K562 (cell line): ENCODE data around the gene FOXJ3. TPM values are rescaled to one million over a fixed set of nuclear protein-coding genes. Genes with fewer than 3 reads are reported as not detected.

Experiments used
- ATAC-seq: fragments of 200-7000 bp; cut with Tn5 transposase; 3 replicates; pipeline ENCODE4 v1.9.1; 2020; ENCODE audit warnings: moderate library complexity
- BruUV-seq: library from RNA; stranded (reverse); fragments of 400-500 nt; replicated peaks from 2 replicates; lab custom pipeline; 2021; lab: Mats Ljungman, UMichigan
- CTCF ChIA-PET: fragments of 300-600 bp; formaldehyde crosslinking; extraction: SDS; loops from one replicate; lab custom pipeline; 2021; ENCODE audit warnings: low intra/inter-chr PET ratio; lab: Yijun Ruan, JAX
- POLR2A ChIA-PET: fragments of 300-600, 350-650 bp; sonication (Branson Sonifier 250); formaldehyde crosslinking; extraction: SDS; loops from one replicate; lab custom pipeline; 2021; ENCODE audit warnings: antibody characterized with exemption, inconsistent platforms; lab: Yijun Ruan, JAX
- DNase-seq, 4 experiments: peaks; one replicate each; pipeline versions ENCODE4 v3.0.0 to v3.0.0-alpha.2; 2011 to 2018; ENCODE audit warnings: low spot score in 3 of 4, mixed read lengths in 3 of 4; ENCODE audit errors: extremely low read depth in 1 of 4
- FAIRE-seq: peaks from 2 replicates; lab custom pipeline; 2011; peaks lifted over from hg19 to GRCh38; lab: Jason Lieb, UNC
- H2AFZ ChIP-seq: 2 replicates; pipeline ENCODE4 v1.6.0; 2011; ENCODE audit warnings: low read depth, low read length, control low read depth, inconsistent platforms
- H3K27ac ChIP-seq: fragments of 200-600 bp; 3 replicates; pipeline ENCODE4 v1.8.0; 2011; ENCODE audit warnings: low read depth, mild to moderate bottlenecking, control low read depth, inconsistent platforms, low read length, moderate library complexity, mixed read lengths; ENCODE audit errors: extremely low read depth
- H3K27me3 ChIP-seq, 2 experiments: fragments of 300-600 bp in 1 of 2; 2 replicates in 1 of 2; 3 replicates in 1 of 2; pipeline versions ENCODE4 v1.6.0 to v1.8.0; 2011; ENCODE audit warnings: inconsistent platforms in 2 of 2, low read length in 2 of 2, mild to moderate bottlenecking in 1 of 2, mixed read lengths in 1 of 2, moderate library complexity in 1 of 2; ENCODE audit not compliant: control insufficient read depth in 2 of 2, insufficient read depth in 2 of 2
- H3K36me3 ChIP-seq: fragments of 300-600 bp; 3 replicates; pipeline ENCODE4 v1.8.0; 2011; ENCODE audit warnings: mild to moderate bottlenecking, low read length, inconsistent platforms; ENCODE audit not compliant: control insufficient read depth, insufficient read depth
- H3K4me1 ChIP-seq, 2 experiments: fragments of 200-600 bp in 1 of 2; replicated peaks in 1 of 2; 2 replicates in 1 of 2; 3 replicates in 1 of 2; pipeline versions ENCODE4 v1.5.1 to v1.8.0; 2011; ENCODE audit warnings: inconsistent platforms in 2 of 2, low read length in 2 of 2, mild to moderate bottlenecking in 1 of 2, mixed read lengths in 1 of 2, moderate library complexity in 1 of 2; ENCODE audit not compliant: control insufficient read depth in 2 of 2, insufficient read depth in 2 of 2
- H3K4me2 ChIP-seq: 2 replicates; pipeline ENCODE4 v1.6.1; 2011; ENCODE audit warnings: low read length, control low read depth, inconsistent platforms, mixed read lengths; ENCODE audit not compliant: insufficient read depth
- H3K4me3 ChIP-seq: fragments of 200-600 bp; sonication (generic), shearing (Covaris generic); 2 replicates; pipeline ENCODE4 v1.5.1; 2016; ENCODE audit warnings: control low read depth, inconsistent platforms
- H3K79me2 ChIP-seq: fragments of 200-600 bp; 3 replicates; pipeline ENCODE4 v1.8.0; 2011; ENCODE audit warnings: low read length, inconsistent platforms; ENCODE audit not compliant: control insufficient read depth, insufficient read depth
- H3K9ac ChIP-seq, 2 experiments: 2 replicates each; pipeline versions ENCODE4 v1.6.0 to v1.6.1; 2011; ENCODE audit warnings: low read depth in 2 of 2, low read length in 2 of 2, control low read depth in 1 of 2, inconsistent platforms in 1 of 2, mild to moderate bottlenecking in 1 of 2, mixed read lengths in 1 of 2; ENCODE audit not compliant: insufficient read depth in 1 of 2
- H3K9me1 ChIP-seq: one replicate; pipeline ENCODE4 v1.6.0; 2011; ENCODE audit warnings: inconsistent platforms, mild to moderate bottlenecking, low read length, moderate library complexity; ENCODE audit not compliant: control insufficient read depth, insufficient read depth
- H3K9me3 ChIP-seq: replicated peaks from 2 replicates; pipeline ENCODE4 v1.5.1; 2011; ENCODE audit warnings: low read depth, low read length, inconsistent platforms; ENCODE audit not compliant: control insufficient read depth, insufficient read depth
- H4K20me1 ChIP-seq: replicated peaks from 2 replicates; pipeline ENCODE4 v1.6.1; 2011; ENCODE audit warnings: low read length, inconsistent platforms, mixed read lengths; ENCODE audit not compliant: control insufficient read depth, insufficient read depth
- BCOR ChIP-seq: fragments of 450-650 bp; IDR thresholded peaks from 2 replicates; pipeline ENCODE4 v1.6.1; 2016
- POLR2H ChIP-seq: IDR thresholded peaks from 2 replicates; pipeline ENCODE4 v1.6.1; 2016; ENCODE audit warnings: missing genetic modification characterization, low read depth, mild to moderate bottlenecking, control low read depth, missing compliant biosample characterization, moderate library complexity
- RCOR1 ChIP-seq, 2 experiments: IDR thresholded peaks; 2 replicates each; pipeline ENCODE4 v1.6.1; 2012; ENCODE audit warnings: low read depth in 2 of 2, low read length in 2 of 2, borderline replicate concordance in 1 of 2, improper control_type of control experiment in 1 of 2
- U2AF1 ChIP-seq: fragments of 200-400 bp; formaldehyde crosslinking; optimal IDR thresholded peaks from 2 replicates; pipeline ENCODE3; 2017; ENCODE audit warnings: mild to moderate bottlenecking, low read depth, low read length, moderate library complexity
- ZBTB17 ChIP-seq: fragments of 450-650 bp; formaldehyde crosslinking; IDR thresholded peaks from 2 replicates; pipeline ENCODE4 v1.4.0; 2020; ENCODE audit warnings: mild to moderate bottlenecking
- WGBS: fragments of 100-300 bp; shearing (Covaris generic); methylation state at CpG from one replicate; pipeline ENCODE4 v1.1.6; 2016; ENCODE audit warnings: low coverage, mixed read lengths; ENCODE audit not compliant: insufficient coverage; ENCODE audit errors: missing lambda C conversion rate; 5-methylcytosine and 5-hydroxymethylcytosine counted together
- in situ Hi-C: fragments of 300-500 bp; cut with MboI; formaldehyde crosslinking; loops from 4 replicates; pipeline ENCODE4 v1.15.0; 2018; ENCODE audit warnings: inconsistent platforms, mixed read lengths
- intact Hi-C: fragments of 100-400 bp; cut with micrococcal nuclease; formaldehyde crosslinking; loops from 2 replicates; pipeline ENCODE4 v1.14.2; 2022
- polyA plus RNA-seq, 8 experiments: library from polyadenylated mRNA; depleted of rRNA in 4 of 8; stranded (reverse) in 5 of 8; unstranded in 3 of 8; fragments of >200 nt; fragmentation: Nextera tagmentation in 2 of 8; fragmentation: Illumina TruSeq in 1 of 8; extraction: Ambion mirVana in 2 of 8; extraction: Trizol in 1 of 8; gene quantifications; 2 replicates each; pipeline versions ENCODE4 v1.2.1 to v1.2.3, GENCODE V29; 2011 to 2014; ENCODE audit warnings: inconsistent platforms in 1 of 8, missing spikeins in 1 of 8
- total RNA-seq, 7 experiments: library from RNA; depleted of rRNA in 6 of 7; stranded (reverse); fragments of >200 nt in 6 of 7; fragmentation: Illumina TruSeq in 2 of 7; extraction: Trizol in 2 of 7; gene quantifications; 2 replicates each; pipeline versions ENCODE4 v1.2.1 to v1.2.3, GENCODE V29; 2011 to 2021; ENCODE audit warnings: low replicate concordance in 1 of 7
- TF ChIP-seq, protein P1 (sequence below): fragments of 250-450 bp; sonication (Bioruptor Pico); IDR thresholded peaks from 2 replicates; pipeline ENCODE4 v1.5.0; 2021
- TF ChIP-seq, protein P2 (sequence below), 2 experiments: fragments of 450-650 bp; conservative IDR thresholded peaks; 2 replicates each; pipeline ENCODE4 v1.6.1; 2017; ENCODE audit warnings: mild to moderate bottlenecking in 2 of 2, moderate library complexity in 2 of 2
- TF ChIP-seq, protein P3 (sequence below): fragments of 450-650 bp; formaldehyde crosslinking; IDR thresholded peaks from 2 replicates; pipeline ENCODE4 v1.4.0; 2022; ENCODE audit warnings: mild to moderate bottlenecking, moderate library complexity

The FOXJ3 gene
- total and polyA plus RNA-seq, 9 of the 15 experiments (the other 6 are each of a cell fraction or from before 2014, with no cell fraction given) = 8.7 to 35.3 (median 23.4) TPM

DNA sequence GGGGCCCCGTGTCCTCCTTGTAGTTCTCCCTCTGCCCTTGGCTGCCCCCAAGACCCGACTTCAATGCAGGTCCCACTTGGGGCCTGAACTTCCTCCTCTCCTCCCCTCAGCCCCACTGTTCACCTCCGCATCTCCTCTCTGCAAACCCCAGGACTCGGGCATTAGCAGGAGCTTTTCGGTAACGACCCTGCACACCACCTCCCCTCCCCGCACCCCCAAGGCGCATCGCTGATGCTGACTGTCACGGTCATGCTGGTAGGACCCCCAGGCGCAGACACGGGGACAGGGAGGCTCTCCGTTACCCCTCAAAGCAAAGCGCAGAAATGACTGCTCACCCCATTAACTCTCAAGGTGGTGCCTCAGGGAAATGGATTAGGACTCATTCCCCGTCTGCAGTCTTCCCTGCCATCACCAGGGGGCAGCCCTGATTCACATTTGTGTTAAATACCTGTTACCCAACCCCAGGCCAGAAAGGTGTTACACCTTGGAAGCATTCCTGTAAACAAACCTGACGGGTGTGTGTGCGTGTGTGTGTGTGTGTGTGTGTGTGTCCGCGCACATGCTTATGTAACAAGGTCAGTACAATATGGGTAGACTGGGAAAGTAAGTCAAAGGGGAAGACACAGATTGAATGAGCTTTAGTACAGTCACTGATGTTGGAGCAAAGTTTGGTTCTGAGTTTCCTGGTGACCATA lies 188.3 kb downstream of the FOXJ3 start (continued):
- TF ChIP-seq, protein P1, sequence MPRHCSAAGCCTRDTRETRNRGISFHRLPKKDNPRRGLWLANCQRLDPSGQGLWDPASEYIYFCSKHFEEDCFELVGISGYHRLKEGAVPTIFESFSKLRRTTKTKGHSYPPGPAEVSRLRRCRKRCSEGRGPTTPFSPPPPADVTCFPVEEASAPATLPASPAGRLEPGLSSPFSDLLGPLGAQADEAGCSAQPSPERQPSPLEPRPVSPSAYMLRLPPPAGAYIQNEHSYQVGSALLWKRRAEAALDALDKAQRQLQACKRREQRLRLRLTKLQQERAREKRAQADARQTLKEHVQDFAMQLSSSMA (CRISPR knock-in tag) = no peak
- TF ChIP-seq, protein P2, sequence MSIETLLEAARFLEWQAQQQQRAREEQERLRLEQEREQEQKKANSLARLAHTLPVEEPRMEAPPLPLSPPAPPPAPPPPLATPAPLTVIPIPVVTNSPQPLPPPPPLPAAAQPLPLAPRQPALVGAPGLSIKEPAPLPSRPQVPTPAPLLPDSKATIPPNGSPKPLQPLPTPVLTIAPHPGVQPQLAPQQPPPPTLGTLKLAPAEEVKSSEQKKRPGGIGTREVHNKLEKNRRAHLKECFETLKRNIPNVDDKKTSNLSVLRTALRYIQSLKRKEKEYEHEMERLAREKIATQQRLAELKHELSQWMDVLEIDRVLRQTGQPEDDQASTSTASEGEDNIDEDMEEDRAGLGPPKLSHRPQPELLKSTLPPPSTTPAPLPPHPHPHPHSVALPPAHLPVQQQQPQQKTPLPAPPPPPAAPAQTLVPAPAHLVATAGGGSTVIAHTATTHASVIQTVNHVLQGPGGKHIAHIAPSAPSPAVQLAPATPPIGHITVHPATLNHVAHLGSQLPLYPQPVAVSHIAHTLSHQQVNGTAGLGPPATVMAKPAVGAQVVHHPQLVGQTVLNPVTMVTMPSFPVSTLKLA (conservative IDR thresholded peaks at IDR 0.05) = no peak

DNA sequence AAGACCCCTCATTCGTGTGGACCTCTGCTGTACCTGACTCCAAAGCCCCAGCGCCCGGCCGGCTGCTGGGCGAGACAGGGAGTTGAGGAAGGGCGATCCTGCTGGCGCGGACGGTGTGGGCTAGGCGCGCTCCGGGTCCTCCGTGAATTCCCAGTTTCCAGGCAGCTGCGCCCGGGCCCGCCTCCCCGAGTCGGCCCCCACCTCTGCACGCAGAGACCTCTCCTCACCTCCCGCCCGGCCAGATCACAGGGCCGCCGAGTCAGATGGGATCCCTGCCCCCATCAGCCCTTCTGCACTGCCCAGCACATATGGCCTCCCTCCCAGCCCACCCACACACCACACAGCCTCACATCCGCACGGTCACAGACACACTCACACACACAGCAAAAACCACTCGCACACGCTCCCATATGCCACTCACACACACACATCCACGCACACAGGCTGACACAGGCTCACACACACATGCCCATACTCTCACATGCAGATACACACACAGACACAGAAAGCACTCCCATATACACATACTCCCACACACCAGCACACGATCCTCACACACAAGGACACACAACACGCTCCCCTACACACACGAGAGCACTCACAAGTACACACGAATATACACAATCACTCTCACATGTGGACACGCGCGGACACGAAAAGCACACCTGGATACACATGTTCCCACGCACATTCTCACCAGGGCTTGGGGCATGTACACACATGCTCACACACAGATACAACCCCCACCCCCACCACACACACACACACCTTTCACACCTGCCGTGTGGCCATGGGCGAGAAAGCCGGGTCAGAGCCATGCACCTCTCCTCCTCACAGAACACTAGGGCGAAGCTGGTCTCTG lies 189.0 kb downstream of the FOXJ3 start:
- POLR2A ChIA-PET = no interaction called here
- ATAC-seq = no peak
- H3K9ac ChIP-seq = no peak overlapping the region

More for the DNA sequence above, 189.0 kb downstream of the FOXJ3 start:
- Histone ChIP-seq H3K9me3 (no peaks in the 10 kb centered on the region), H3K9me1 (no peaks in the 10 kb centered on the region), H4K20me1 (peaks cover 11% of the 10 kb centered on the region), H3K4me3 (no peak overlapping the region), H3K27me3 (peaks cover 21 to 60% of the 10 kb centered on the region in 2 experiments), H3K27ac (no peak overlapping the region), H3K79me2 (no peaks in the 10 kb centered on the region), H3K36me3 (no peaks in the 10 kb centered on the region), H3K4me2 (no peak overlapping the region), H3K4me1 (peaks cover 0 to 4% of the 10 kb centered on the region in 2 experiments; a peak in 1 of 5 replicates), H2AFZ (no peak overlapping the region)
- DNase-seq (no peak), FAIRE-seq (no peak)
- CTCF ChIA-PET = interaction anchor here (0.6 to 1.0 kb wide), 2 partner anchors 27 to 600 kb away, joined by 3 to 5 read pairs; no protein-coding TSS in a partner anchor
- 15% methylated on average over 41 of the region's 41 CpGs for WGBS
- in situ Hi-C loops (loop anchor here (10.0 to 25.0 kb wide), 2 partner anchors 334 to 571 kb away; no protein-coding TSS in a partner anchor), intact Hi-C loops (loop anchor here (5.0 to 10.0 kb wide), 2 partner anchors 431 to 589 kb away; no protein-coding TSS in a partner anchor)
- no TSS peak for BruUV-seq
- no peak for TF ChIP-seq U2AF1
- TF ChIP-seq BCOR = no peak
- TF ChIP-seq, protein P3, sequence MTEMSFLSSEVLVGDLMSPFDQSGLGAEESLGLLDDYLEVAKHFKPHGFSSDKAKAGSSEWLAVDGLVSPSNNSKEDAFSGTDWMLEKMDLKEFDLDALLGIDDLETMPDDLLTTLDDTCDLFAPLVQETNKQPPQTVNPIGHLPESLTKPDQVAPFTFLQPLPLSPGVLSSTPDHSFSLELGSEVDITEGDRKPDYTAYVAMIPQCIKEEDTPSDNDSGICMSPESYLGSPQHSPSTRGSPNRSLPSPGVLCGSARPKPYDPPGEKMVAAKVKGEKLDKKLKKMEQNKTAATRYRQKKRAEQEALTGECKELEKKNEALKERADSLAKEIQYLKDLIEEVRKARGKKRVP = no peak
- no peak for TF ChIP-seq RCOR1 (IDR thresholded peaks at IDR 0.05; ENCODE audit: borderline replicate concordance in 1 of 2, low read depth in 2 of 2, low read length in 2 of 2)
- TF ChIP-seq POLR2H = no peak
- TF ChIP-seq ZBTB17 = no peak
